GM03348 (cell line): ENCODE results near the gene NUBPL.
A peak's percentile ranks its signal among the peaks of the same experiment; 100 is the strongest.

Experiments used
- DNase-seq: peaks from one replicate; pipeline ENCODE4 v3.0.0; 2012; ENCODE audit warnings: low spot score

Gene NUBPL, protein sequence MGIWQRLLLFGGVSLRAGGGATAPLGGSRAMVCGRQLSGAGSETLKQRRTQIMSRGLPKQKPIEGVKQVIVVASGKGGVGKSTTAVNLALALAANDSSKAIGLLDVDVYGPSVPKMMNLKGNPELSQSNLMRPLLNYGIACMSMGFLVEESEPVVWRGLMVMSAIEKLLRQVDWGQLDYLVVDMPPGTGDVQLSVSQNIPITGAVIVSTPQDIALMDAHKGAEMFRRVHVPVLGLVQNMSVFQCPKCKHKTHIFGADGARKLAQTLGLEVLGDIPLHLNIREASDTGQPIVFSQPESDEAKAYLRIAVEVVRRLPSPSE

DNA sequence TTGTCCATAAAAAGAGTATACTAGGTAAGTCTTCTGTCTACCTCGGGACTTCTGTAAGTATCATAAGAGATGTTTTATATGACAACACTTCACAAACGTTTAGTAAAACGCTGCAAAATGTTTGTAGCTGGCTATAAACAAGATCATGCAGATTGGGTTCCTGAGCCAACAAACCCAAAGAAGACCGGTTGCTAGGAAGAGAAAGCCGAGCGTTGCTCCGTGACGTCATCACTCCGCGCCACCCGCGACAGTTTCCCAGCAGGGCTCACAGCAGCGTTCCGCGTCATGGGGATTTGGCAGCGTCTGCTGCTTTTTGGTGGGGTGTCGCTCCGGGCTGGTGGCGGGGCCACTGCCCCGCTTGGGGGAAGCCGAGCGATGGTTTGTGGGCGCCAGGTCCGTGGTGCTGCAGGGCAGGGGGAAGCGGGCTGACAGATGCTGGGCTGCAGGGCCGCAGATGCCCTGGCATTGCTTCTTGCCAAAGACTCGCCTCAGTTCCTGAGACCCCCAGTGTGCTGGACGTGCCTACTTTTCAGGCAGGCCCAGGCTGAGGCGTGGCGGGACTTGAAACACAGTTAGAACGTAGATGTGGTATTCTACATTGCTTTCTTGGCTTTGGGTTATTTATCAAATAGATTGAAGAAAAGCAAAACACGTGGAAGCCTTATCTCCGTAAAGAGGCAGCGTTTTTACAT lies at the start of gene NUBPL:
Gene NUBPL (plus strand): TSS at position 250 of the 692 bp plus-strand sequence. CDS start 36 bp downstream, at position 286.
- peak; percentile 95 for DNase-seq

GRCh38 chr14:31527087-31527486 lies 34.1 kb upstream of the NUBPL start:
- no peak for DNase-seq

GRCh38 chr14:31527546-31527945 lies 33.7 kb upstream of the NUBPL start:
- no peak for DNase-seq

DNA sequence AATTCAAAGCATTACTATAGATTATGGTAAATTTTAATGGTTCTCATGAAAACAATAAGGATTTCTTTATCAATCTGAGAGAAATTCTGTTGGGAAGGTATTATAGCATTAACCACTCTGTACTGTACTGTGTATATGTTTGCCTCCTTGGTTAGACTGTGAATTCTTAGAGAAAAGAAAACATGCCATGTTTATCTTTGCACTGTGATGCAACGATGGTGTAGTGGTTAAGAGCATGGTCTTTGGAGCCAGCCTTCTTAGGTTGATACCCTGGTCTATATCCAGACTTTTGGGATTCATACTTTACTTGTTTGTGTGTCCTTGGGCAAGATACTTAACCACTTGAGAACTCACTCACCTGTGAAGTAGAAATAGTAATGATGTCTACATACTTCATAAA lies 32.2 kb upstream of the NUBPL start:
- DNase-seq = no peak

GRCh38 chr14:31530136-31530535 lies 31.1 kb upstream of the NUBPL start:
- no peak for DNase-seq

GRCh38 chr14:31536201-31536960 lies 24.8 kb upstream of the NUBPL start:
- no peak for DNase-seq

- DNase-seq = no peak
Measured at GRCh38 chr14:31541702-31542101, 19.5 kb upstream of the NUBPL start.

DNA sequence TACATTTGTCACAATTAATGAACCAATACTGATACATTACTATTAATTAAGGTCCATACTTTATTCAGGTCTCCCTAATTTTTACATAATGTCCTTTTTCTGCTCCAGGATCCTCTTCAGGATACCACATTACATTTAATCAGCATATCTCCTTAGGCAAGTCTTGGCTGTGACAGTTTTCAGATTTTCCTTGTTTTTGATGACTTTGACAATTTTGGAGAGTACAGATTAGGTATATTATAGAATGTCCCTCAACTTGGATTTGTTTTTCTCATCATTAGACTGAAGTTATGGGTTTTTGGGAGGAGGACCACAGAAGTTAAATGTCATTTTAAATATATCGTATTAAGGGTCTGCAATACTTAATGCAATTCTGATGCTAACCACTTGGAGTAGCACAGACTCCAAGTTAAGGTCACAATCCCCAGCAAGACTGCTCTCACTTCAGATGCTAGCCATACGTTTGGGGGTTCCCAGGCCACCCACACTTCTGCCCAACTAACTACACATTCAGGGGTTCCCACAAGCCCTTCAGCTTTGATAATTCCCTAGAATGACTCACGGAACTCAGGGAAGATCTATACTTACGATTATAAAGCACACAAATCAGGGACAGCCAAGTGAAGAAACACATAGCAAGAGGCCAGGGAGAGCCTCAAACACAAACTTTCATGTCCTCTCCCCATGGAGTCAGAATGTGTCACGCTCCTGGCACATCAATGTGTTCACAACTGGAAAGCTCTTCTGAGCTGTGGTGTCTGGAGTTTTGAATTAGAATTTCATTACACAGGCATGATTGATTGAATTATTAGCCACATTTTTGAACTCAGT lies 17.0 kb upstream of the NUBPL start:
- peak; percentile 15 for DNase-seq

DNA sequence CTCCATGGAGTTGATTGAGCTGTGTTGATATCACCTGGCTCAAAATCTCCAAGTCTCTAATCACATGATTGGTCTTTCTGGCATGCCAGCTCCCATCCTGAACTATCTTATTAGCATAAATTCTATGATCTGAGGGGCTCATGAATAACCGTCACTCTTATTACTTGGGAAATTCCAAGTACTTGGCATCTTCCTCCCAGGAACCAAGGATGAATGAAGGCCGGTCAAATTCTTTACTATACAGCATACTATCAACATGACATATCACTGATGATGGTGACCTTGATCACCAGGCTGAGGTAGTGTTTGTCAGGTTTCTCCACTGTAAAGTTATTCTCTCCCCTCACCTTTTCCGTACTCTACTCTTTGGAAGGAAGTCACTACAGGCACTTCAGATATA lies 16.4 kb upstream of the NUBPL start:
- no peak for DNase-seq

DNA sequence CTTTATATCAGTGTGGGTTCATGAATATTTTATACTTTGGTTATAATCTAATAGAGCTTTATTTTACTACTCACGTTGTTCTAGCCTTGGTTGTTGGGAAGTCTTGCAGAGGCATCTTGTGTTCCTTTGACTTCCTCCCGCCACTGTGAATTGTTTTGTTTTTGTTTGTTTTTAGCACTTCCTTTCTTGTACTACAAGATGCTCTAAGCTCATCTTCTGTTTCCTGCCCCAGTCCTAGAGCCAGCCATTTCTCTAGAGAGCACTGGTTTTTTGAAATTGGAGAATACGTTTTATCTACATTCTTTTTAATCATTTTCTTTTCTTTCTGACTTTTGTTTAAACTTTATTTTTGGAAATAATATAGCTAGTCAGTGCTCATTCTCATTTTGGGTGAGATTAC lies 15.9 kb upstream of the NUBPL start:
- DNase-seq = no peak

GRCh38 chr14:31549817-31550216 lies 11.4 kb upstream of the NUBPL start:
- no peak for DNase-seq

- no peak for DNase-seq
Measured at GRCh38 chr14:31550589-31550988, 10.6 kb upstream of the NUBPL start.

GRCh38 chr14:31556191-31556590 lies 5.0 kb upstream of the NUBPL start:
- no peak for DNase-seq

- DNase-seq = no peak
Measured at GRCh38 chr14:31559939-31560338, 1.3 kb upstream of the NUBPL start.

DNA sequence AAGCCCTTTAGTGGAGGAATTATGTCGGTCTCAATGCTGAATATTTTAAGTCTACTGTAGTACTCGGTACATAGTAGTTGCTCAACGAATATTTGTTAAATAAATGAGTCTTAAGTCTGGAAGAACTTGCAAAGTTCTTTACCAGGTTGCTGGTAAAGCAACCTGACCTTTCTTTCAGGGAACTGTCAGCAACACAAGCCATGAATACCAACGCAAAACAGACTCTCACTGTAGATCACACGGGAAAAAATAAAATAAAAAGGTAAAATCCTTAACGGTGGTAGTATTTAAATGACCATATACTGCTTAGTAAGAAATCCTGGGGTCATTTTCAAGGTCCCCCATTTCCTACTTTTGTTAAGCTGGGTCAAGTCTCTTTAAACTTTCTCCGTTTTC lies 447 bp upstream of the NUBPL start:
- no peak for DNase-seq

DNA sequence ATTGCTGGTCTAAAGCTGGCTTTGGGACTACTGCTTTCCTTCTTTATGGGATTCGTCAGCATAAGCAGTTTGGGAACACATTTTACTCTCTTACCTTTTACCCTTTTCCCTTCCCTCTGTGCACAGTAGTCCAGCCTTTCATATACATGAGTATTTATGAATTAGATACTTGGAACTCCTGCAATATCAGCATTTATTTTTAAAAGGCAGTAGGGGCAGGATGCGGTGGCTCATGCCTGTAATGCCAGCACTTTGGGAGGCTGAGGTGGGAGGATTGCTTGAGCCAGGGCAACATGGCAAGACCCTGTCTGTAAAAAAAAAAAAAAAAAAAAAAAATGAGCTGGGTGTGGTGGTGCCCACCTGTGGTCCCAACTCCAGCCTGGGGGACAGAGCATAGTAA lies 3.0 kb downstream of the NUBPL start:
- no peak for DNase-seq

DNA sequence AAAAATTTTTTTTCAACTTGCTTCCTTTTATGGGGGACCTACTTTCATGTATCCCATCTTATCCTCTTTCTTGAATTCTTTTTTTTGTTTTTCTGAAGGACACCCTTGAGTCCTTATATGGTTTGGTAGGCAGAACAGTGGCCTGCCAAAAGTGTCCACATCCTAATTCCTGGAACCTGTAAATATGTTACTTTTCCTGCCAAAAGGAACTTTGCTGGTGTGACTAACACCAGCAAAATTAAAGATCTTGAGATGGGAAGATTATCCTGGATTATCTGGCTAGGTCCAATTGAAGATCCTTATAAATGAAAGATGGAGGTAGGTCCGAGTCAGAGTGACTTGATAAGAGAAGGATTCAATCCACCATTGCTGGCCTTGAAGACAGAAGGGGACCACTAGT lies 5.3 kb downstream of the NUBPL start:
- no peak for DNase-seq

GRCh38 chr14:31567655-31568054 lies 6.5 kb downstream of the NUBPL start:
- no peak for DNase-seq

GRCh38 chr14:31568161-31568560 lies 7.0 kb downstream of the NUBPL start:
- DNase-seq = no peak

- peak; percentile 39 for DNase-seq
Measured at GRCh38 chr14:31568671-31569070, 7.5 kb downstream of the NUBPL start.

DNA sequence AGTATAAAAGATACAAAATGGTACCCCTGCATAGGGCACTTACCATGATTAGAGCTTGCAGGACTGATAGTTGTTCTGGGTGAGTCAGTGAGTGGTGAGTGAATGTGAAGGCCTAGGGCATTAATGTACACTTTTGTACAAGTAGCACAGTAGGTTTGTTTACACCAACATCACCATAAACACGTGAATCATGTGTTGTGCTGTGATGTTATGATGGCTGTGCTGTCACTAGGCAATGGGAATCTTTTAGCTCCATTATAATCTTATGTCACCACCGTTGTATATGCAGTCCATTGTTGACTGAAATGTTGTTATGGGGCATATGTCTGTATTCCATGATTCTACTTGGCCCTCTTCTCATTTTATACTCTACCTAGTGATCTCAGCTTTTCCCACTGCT lies 11.8 kb downstream of the NUBPL start:
- DNase-seq = no peak

DNA sequence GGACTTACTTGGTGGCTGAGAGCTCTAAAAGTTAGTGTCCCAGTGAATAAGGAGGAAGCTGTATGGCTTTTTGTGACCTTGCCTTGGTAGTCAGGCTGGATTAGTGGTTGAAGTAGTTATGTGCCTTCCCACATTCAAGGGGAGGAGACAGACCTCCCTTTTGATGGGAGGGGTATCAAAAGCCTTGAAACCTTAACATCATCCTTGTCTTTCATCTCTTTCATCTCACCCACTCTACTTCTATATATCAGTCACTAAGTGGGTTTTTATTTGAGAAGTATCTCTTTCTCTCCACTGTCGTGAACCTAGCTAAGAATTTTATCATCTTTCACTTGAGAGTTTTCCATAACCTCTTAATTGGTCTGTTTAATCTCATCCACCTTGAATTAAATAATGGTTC lies 15.7 kb downstream of the NUBPL start:
- no peak for DNase-seq
